Amniotic stem cell (primary cell): Measurements from ENCODE around the gene FBXO8.

ENCODE experiments used
- DNase-seq: peaks from one replicate; lab custom pipeline; 2025; lab: John Stamatoyannopoulos, UW

Gene FBXO8

GRCh38 chr4:174210354-174210753, 73.1 kb downstream of the FBXO8 start:
- DNase-seq: no peak

GRCh38 chr4:174209341-174209740, 74.1 kb downstream of the FBXO8 start:
- DNase-seq: no peak

- no peak for DNase-seq
Measured at GRCh38 chr4:174207367-174207766, 76.1 kb downstream of the FBXO8 start.

GRCh38 chr4:174204164-174204831, 79.2 kb downstream of the FBXO8 start:
- no peak for DNase-seq

DNA sequence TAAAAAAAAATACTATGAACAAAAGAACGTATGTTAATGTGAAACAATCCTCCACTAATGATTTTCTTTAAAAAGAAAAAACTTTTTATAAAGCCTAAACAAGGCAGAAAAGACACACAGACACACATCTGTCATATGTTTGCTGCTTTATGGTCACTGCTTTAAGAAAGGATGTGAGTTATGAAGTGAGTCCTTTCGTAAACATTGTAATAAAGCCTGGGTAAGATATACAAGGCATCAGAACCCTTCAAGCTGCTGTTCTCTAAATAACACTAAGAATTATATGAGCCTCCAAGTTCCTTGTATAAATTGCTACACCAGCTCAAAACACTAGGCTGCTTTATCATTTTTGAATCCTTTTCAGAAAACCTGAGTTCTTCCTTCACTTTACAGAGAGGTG, 81.6 kb downstream of the FBXO8 start:
- DNase-seq: no peak

DNA sequence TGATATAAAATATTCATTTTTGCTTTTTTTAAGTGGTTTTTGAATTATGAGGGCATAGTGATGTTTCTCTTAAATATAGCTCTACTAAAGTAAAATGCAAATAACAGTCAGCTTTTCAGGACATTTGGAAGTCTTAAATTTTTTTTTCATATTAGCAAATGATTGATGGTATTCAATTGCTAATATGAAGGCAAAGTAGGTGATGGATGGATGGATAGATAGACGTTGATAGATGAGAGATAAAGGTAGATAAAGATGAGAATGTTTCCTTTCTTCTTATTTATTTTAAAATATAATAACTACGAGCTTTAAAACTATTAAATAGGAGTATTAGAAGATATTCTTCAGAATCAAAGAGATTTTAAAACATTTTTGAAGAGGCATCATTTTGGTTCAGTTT, 83.7 kb downstream of the FBXO8 start:
- DNase-seq: no peak

DNA sequence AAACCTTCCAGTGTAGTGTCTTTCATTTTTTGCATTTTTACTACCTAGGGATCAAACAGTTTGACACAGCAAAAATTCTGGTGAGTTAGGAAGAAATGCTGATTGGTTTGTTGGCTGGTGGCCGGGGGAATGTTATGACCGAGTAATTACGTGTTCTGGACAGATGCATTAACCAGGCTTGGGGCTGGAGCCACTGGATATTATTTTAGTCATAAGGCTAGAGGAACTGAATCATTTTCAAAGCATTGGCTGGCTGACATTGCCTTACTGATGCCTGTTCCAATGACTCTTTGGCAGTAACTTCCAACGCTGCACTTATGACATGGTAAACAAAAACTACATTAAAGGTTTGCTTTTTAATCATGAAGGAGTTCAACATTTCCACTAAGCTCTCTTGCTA, 84.6 kb downstream of the FBXO8 start:
- DNase-seq: peak; percentile 73

- no peak for DNase-seq
Measured at GRCh38 chr4:174198396-174198795, 85.1 kb downstream of the FBXO8 start.

DNA sequence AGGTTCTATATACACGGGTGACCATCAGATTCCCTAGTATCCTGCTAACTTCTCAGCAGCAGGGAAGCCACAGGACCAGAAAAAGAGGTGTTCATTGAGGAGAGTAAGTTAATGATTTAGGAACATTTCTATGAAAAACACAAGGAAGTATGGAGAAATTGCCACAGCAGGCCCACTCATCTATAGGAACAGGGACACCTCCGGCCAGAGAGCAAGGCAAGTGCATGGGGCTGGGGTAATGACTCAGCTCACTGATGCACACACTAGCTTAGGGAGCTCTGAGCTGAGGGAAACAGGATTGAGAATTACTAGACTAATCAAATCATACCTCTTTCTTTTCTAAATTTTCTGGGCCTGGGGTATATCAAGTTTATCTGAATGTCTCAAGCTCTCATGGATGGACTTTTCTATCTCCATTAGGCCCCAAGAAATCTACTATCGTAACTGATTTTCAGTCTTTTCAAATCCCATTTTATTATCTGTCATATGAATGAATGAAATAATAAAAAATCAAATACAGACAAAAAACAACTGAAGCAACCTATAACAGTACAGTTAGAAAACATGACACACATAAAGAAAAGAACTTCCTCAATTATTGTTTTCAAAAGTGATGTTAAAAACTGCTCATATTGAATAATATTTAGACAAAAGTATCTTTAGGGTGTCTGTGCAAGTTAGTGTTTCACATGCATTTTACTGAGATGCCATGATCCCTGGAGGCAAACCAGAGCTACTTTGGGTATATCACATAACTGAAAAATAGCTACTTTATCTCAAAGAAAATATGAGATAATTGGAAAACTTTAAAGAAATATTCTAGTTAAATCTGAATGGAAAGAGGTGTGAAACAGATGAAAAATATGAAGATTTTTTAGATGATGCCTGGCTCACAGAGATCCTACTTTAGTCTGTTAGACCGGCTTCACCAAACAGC, 89.8 kb downstream of the FBXO8 start:
- no peak for DNase-seq

- DNase-seq: no peak
Measured at GRCh38 chr4:174192943-174193342, 90.5 kb downstream of the FBXO8 start.

- no peak for DNase-seq
Measured at GRCh38 chr4:174190832-174191500, 92.5 kb downstream of the FBXO8 start.

GRCh38 chr4:174189392-174190015, 94.0 kb downstream of the FBXO8 start:
- DNase-seq: no peak
